A549 (cell line): Measurements from ENCODE around the gene HOXC11. TPM values are rescaled to one million over a fixed set of nuclear protein-coding genes. Genes with fewer than 3 reads are reported as not detected.

Experiments used
- ATAC-seq, 2 experiments: fragments of 200-7000 bp in 1 of 2; fragments of >200 bp in 1 of 2; cut with Nextera tagmentation in 1 of 2; cut with Tn5 transposase in 1 of 2; 3 replicates each; pipeline versions ENCODE4 v1.8.0 to v1.9.1; 2018 to 2020; ENCODE audit warnings: mild to moderate bottlenecking in 1 of 2, moderate library complexity in 1 of 2
- CTCF ChIA-PET: fragments of 300-600 bp; sonication (Branson Sonifier 250); formaldehyde crosslinking; extraction: SDS; loops from one replicate; lab custom pipeline; 2021; ENCODE audit warnings: antibody characterized with exemption, inconsistent platforms; lab: Yijun Ruan, JAX
- POLR2A ChIA-PET: fragments of 350-600 bp; formaldehyde crosslinking; extraction: SDS; loops from one replicate; lab custom pipeline; 2021; ENCODE audit warnings: antibody characterized with exemption, inconsistent platforms; lab: Yijun Ruan, JAX
- DNase-seq, 2 experiments: peaks; one replicate each; pipeline versions ENCODE4 v3.0.0 to v3.0.0-alpha.2; 2011 to 2016; ENCODE audit warnings: low read depth in 1 of 2, low spot score in 1 of 2
- FAIRE-seq: peaks from 2 replicates; lab custom pipeline; 2011; peaks lifted over from hg19 to GRCh38; lab: Jason Lieb, UNC
- H3K27ac ChIP-seq, 2 experiments: fragments of >200 bp; sonication (Bioruptor Twin); formaldehyde crosslinking; 3 replicates each; pipeline ENCODE4 v1.5.1; 2016 to 2017
- H3K4me1 ChIP-seq: fragments of >200 bp; sonication (Bioruptor Twin); formaldehyde crosslinking; 3 replicates; pipeline ENCODE4 v1.6.1; 2016
- H3K4me2 ChIP-seq: fragments of >200 bp; sonication (Bioruptor Twin); formaldehyde crosslinking; 3 replicates; pipeline ENCODE4 v1.6.1; 2016
- H3K4me3 ChIP-seq: fragments of >200 bp; sonication (Bioruptor Twin); formaldehyde crosslinking; 3 replicates; pipeline ENCODE4 v1.5.1; 2016
- H3K9me3 ChIP-seq: fragments of >200 bp; sonication (Bioruptor Twin); formaldehyde crosslinking; 3 replicates; pipeline ENCODE4 v1.6.1; 2016
- CEBPB ChIP-seq, 2 experiments: fragments of >200 bp in 1 of 2; sonication (Bioruptor Twin) in 1 of 2; formaldehyde crosslinking in 1 of 2; IDR thresholded peaks; 2 replicates each; pipeline ENCODE4 v1.6.1; 2012 to 2016
- CTCF ChIP-seq: fragments of >200 bp; sonication (Bioruptor Twin); formaldehyde crosslinking; IDR thresholded peaks from 3 replicates; pipeline ENCODE4 v1.5.1; 2016
- EHMT2 ChIP-seq: fragments of 200-600 bp; sonication (generic); IDR thresholded peaks from 2 replicates; pipeline ENCODE4 v1.6.1; 2016; ENCODE audit warnings: antibody characterized with exemption, low read depth, mild to moderate bottlenecking, moderate library complexity
- HDAC2 ChIP-seq: fragments of 200-600 bp; sonication (generic); IDR thresholded peaks from 2 replicates; pipeline ENCODE4 v1.6.1; 2016
- HOXA7 ChIP-seq: fragments of 250-450 bp; sonication (Bioruptor Pico); IDR thresholded peaks from 2 replicates; pipeline ENCODE4 v1.5.0; 2020; ENCODE audit warnings: mild to moderate bottlenecking, moderate library complexity
- JUN ChIP-seq, 2 experiments: fragments of >200 bp; sonication (Bioruptor Twin); formaldehyde crosslinking; IDR thresholded peaks; 2 replicates in 1 of 2; 3 replicates in 1 of 2; pipeline ENCODE4 v1.6.1; 2016 to 2017
- JUNB ChIP-seq: fragments of >200 bp; sonication (Bioruptor Twin); formaldehyde crosslinking; IDR thresholded peaks from 2 replicates; pipeline ENCODE4 v1.6.1; 2016
- KDM1A ChIP-seq: fragments of 200-600 bp; sonication (generic); IDR thresholded peaks from 2 replicates; pipeline ENCODE4 v1.6.1; 2016; ENCODE audit warnings: low read depth, mild to moderate bottlenecking
- NFE2L2 ChIP-seq: fragments of 150-350 bp; conservative IDR thresholded peaks from 2 replicates; pipeline ENCODE4 v1.6.1; 2014; ENCODE audit warnings: low read length
- NPAS2 ChIP-seq: fragments of 250-450 bp; sonication (Bioruptor Pico); IDR thresholded peaks from 2 replicates; pipeline ENCODE4 v1.8.0; 2022; ENCODE audit warnings: mild to moderate bottlenecking, moderate library complexity, borderline replicate concordance
- POLR2A ChIP-seq: IDR thresholded peaks from 2 replicates; pipeline ENCODE4 v1.6.1; 2012; ENCODE audit warnings: mild to moderate bottlenecking, low read length
- RAD21 ChIP-seq, 2 experiments: fragments of >200 bp in 1 of 2; sonication (Bioruptor Twin) in 1 of 2; formaldehyde crosslinking in 1 of 2; IDR thresholded peaks in 1 of 2; conservative IDR thresholded peaks in 1 of 2; 2 replicates in 1 of 2; 3 replicates in 1 of 2; pipeline ENCODE4 v1.6.1; 2012 to 2018; ENCODE audit warnings: inconsistent platforms in 1 of 2
- RARB ChIP-seq: fragments of 250-450 bp; sonication (Bioruptor Pico); IDR thresholded peaks from 2 replicates; pipeline ENCODE4 v1.8.0; 2021; ENCODE audit warnings: mild to moderate bottlenecking, moderate library complexity
- RFX5 ChIP-seq: fragments of 450-650 bp; IDR thresholded peaks from 2 replicates; pipeline ENCODE4 v1.7.1; 2014; ENCODE audit warnings: antibody characterized with exemption, mild to moderate bottlenecking, moderate library complexity
- SMC3 ChIP-seq: fragments of >200 bp; sonication (Bioruptor Twin); formaldehyde crosslinking; IDR thresholded peaks from 3 replicates; pipeline ENCODE4 v1.6.1; 2018; ENCODE audit warnings: inconsistent platforms
- SREBF2 ChIP-seq: fragments of 450-650 bp; IDR thresholded peaks from 2 replicates; pipeline ENCODE4 v1.6.1; 2014; ENCODE audit warnings: mild to moderate bottlenecking, moderate library complexity
- TFCP2L1 ChIP-seq: fragments of 250-450 bp; sonication (Bioruptor Pico); IDR thresholded peaks from 2 replicates; pipeline ENCODE4 v1.5.0; 2021; ENCODE audit warnings: mild to moderate bottlenecking
- USF2 ChIP-seq: fragments of 450-650 bp; IDR thresholded peaks from 2 replicates; pipeline ENCODE4 v1.6.1; 2014; ENCODE audit warnings: antibody characterized with exemption
- ZSCAN20 ChIP-seq: fragments of 250-450 bp; sonication (Bioruptor Pico); IDR thresholded peaks from 2 replicates; pipeline ENCODE4 v1.8.0; 2022; ENCODE audit warnings: mild to moderate bottlenecking, moderate library complexity
- WGBS: methylation state at CpG from one replicate; pipeline ENCODE4 v1.1.6; 2017; ENCODE audit errors: missing lambda C conversion rate; 5-methylcytosine and 5-hydroxymethylcytosine counted together
- polyA plus RNA-seq, 4 experiments: library from polyadenylated mRNA; depleted of rRNA in 3 of 4; stranded (reverse); fragments of >200 nt; fragmentation: RNase III in 1 of 4; extraction: RNeasy Plus Mini Kit Qiagen cat#74134 plus additional on column Dnase treatment in 1 of 4; gene quantifications; 2 replicates in 3 of 4; 3 replicates in 1 of 4; pipeline ENCODE4 v1.2.3, GENCODE V29; 2011 to 2017
- TF ChIP-seq, protein P1 (sequence below): fragments of >200 bp; sonication (Bioruptor Twin); formaldehyde crosslinking; IDR thresholded peaks from 3 replicates; pipeline ENCODE4 v1.6.1; 2016

Gene HOXC11
- polyA plus RNA-seq, 2 of the 4 experiments (the other 2 are of a cell fraction): 0.45 to 0.58 TPM

DNA sequence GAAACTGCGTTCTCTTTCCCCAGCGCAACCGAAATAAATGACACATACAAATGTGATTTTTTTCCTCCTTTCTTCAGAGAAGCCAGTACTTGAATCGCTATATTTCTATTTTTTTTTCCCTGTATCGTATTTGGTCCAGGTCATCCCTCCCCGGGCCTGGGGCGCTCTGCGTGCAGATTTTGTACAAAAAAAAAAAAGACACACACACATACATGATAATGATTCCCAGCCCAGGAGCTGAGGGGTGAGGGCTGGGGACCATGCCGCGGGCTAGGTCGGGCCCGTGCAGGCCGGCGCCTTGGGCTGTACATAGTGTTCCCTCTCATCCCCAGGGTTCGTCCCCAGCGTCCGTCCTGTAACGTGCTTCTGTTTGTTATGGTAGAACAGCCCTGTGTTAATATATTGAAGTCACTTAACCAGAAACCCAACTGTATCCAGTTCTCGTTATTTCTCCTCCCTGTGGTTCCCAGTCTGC lies 30.0 kb downstream of the HOXC11 start:
- no peak for DNase-seq
- H3K4me1 ChIP-seq: peaks cover 13% of the 10 kb centered on the region
- TF ChIP-seq RARB (CRISPR knock-in tag) (no peak), ZSCAN20 (no peak), RFX5 (no peak), KDM1A (no peak), NPAS2 (no peak), RAD21 (conservative IDR thresholded peaks at IDR 0.05 in 1 of 2, IDR thresholded peaks at IDR 0.05 in 1 of 2) (no peak), SREBF2 (no peak), SMC3 (no peak), HDAC2 (no peak), JUNB (no peak), CEBPB (IDR thresholded peaks at IDR 0.05) (no peak), HOXA7 (CRISPR knock-in tag) (no peak), POLR2A (no peak)
- no peak for ATAC-seq
- 94% methylated on average over 19 of the region's 19 CpGs for WGBS
- POLR2A ChIA-PET: interaction anchor here (0.7 kb wide), 1 partner anchor 51 kb away, joined by 3 read pairs; no protein-coding TSS in a partner anchor
- no peak for FAIRE-seq
- no peak overlapping the region for H3K4me3 ChIP-seq
- no peak overlapping the region for H3K4me2 ChIP-seq
- H3K27ac ChIP-seq: no peak overlapping the region
- H3K9me3 ChIP-seq: no peaks in the 10 kb centered on the region
- CTCF ChIA-PET: interaction anchor here (0.9 to 28.7 kb wide), 11 partner anchors 8 to 256 kb away, joined by 3 to 1074 read pairs (median 40); partner anchors contain the start of genes HOXC10, HOXC5, HOXC6 and SMUG1

GRCh38 chr12:54003625-54004024 lies 30.7 kb downstream of the HOXC11 start:
- H3K27ac ChIP-seq: no peak overlapping the region
- no peak for FAIRE-seq
- no peak overlapping the region for H3K4me3 ChIP-seq
- ChIA-PET CTCF (interaction anchor here (1.7 to 28.7 kb wide), 9 partner anchors 8 to 235 kb away, joined by 4 to 1074 read pairs (median 54); partner anchors contain the start of genes HOXC10, HOXC5, HOXC6 and SMUG1), POLR2A (interaction anchor here (0.7 kb wide), 1 partner anchor 50 kb away, joined by 3 read pairs; no protein-coding TSS in a partner anchor)
- H3K4me1 ChIP-seq: peaks cover 13% of the 10 kb centered on the region
- 91% methylated on average over 3 of the region's 3 CpGs for WGBS
- H3K4me2 ChIP-seq: no peak overlapping the region
- ATAC-seq: no peak
- TF ChIP-seq, protein P1, sequence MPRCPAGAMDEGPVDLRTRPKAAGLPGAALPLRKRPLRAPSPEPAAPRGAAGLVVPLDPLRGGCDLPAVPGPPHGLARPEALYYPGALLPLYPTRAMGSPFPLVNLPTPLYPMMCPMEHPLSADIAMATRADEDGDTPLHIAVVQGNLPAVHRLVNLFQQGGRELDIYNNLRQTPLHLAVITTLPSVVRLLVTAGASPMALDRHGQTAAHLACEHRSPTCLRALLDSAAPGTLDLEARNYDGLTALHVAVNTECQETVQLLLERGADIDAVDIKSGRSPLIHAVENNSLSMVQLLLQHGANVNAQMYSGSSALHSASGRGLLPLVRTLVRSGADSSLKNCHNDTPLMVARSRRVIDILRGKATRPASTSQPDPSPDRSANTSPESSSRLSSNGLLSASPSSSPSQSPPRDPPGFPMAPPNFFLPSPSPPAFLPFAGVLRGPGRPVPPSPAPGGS: no peak
- TF ChIP-seq ZSCAN20 (no peak), JUNB (no peak), POLR2A (no peak), TFCP2L1 (CRISPR knock-in tag) (no peak), EHMT2 (no peak), CTCF (no peak), JUN (IDR thresholded peaks at IDR 0.05) (no peak), USF2 (no peak), NFE2L2 (no peak)
- H3K9me3 ChIP-seq: no peaks in the 10 kb centered on the region
- no peak for DNase-seq
